A549 (cell line): Measurements from ENCODE around the gene CDHR2.

ENCODE experiments used
- CTCF ChIP-seq: fragments of >200 bp; sonication (Bioruptor Twin); formaldehyde crosslinking; IDR thresholded peaks from 3 replicates; pipeline ENCODE4 v1.5.1; 2016
- ESRRA ChIP-seq: fragments of 150-350 bp; IDR thresholded peaks from 2 replicates; pipeline ENCODE4 v1.6.1; 2014; ENCODE audit warnings: mild to moderate bottlenecking, low read length, borderline replicate concordance
- POLR2A ChIP-seq: IDR thresholded peaks from 2 replicates; pipeline ENCODE4 v1.6.1; 2012; ENCODE audit warnings: mild to moderate bottlenecking, low read length
- RCOR1 ChIP-seq: fragments of 150-350 bp; IDR thresholded peaks from 2 replicates; pipeline ENCODE4 v1.6.1; 2014; ENCODE audit warnings: antibody characterized with exemption, low read length, low read depth
- SMC3 ChIP-seq: fragments of >200 bp; sonication (Bioruptor Twin); formaldehyde crosslinking; IDR thresholded peaks from 3 replicates; pipeline ENCODE4 v1.6.1; 2018; ENCODE audit warnings: inconsistent platforms

DNA sequence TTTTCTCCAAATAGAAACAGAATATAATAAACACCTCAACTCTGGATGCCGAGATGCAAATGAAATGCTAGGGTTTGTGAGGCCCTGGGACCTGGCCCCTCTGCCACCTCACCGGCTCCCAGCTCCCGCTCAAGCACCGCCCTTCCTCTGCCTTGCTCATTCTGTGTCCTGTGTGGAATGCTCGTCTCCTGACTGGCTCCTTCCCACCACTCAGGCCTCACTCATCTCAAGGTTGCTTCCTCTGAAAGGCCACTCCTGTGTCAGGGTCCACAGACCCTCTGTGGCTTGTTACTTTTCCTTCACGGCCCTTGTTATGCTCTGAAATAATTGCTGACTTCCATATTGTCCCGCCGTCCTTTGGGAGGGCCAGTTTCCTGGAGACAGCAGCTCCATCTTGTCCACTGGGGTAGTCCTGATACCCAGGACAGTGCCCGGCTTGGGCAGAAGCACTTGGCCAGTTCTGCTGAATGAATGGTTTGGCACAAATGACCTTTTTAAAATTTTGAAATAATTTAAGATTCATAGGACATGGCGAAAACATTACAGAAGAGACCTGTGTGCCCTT, 27.4 kb upstream of the CDHR2 start:
- TF ChIP-seq RCOR1: no peak
- no peak for TF ChIP-seq ESRRA
- TF ChIP-seq CTCF: no peak
- no peak for TF ChIP-seq SMC3
- TF ChIP-seq POLR2A: no peak
